H9 (cell line): ENCODE measurements around the gene SSTR5. TPM values are rescaled to one million over a fixed set of nuclear protein-coding genes. Genes with fewer than 3 reads are reported as not detected.
A peak's percentile ranks its signal among the peaks of the same experiment; 100 is the strongest.

ENCODE experiments used
- DNase-seq: peaks from one replicate; pipeline ENCODE4 v3.0.0-alpha.2; 2017
- H2AFZ ChIP-seq: one replicate; pipeline ENCODE4 v1.6.1; 2013; ENCODE audit warnings: mild to moderate bottlenecking, low read length, control low read depth, moderate library complexity
- H2AK5ac ChIP-seq: 2 replicates; pipeline ENCODE4 v1.6.1; 2013; ENCODE audit warnings: low read length, control low read depth, mixed read lengths; ENCODE audit not compliant: insufficient read length
- H2BK120ac ChIP-seq: one replicate; pipeline ENCODE4 v1.6.1; 2013; ENCODE audit warnings: low read depth, mild to moderate bottlenecking, low read length, control low read depth, inconsistent platforms; ENCODE audit not compliant: poor library complexity, severe bottlenecking
- H2BK12ac ChIP-seq: 2 replicates; pipeline ENCODE4 v1.6.1; 2013; ENCODE audit warnings: low read length, control low read depth, mixed read lengths, low read depth; ENCODE audit not compliant: insufficient read length
- H2BK15ac ChIP-seq: 2 replicates; pipeline ENCODE4 v1.6.1; 2013; ENCODE audit warnings: low read depth, low read length, control low read depth
- H2BK20ac ChIP-seq: one replicate; pipeline ENCODE4 v1.6.1; 2013; ENCODE audit warnings: low read depth, mild to moderate bottlenecking, low read length, control low read depth, inconsistent platforms; ENCODE audit not compliant: poor library complexity, severe bottlenecking
- H2BK5ac ChIP-seq: 2 replicates; pipeline ENCODE4 v1.6.1; 2013; ENCODE audit warnings: low read length, control low read depth, mixed read lengths; ENCODE audit not compliant: insufficient read length
- H3K14ac ChIP-seq: 2 replicates; pipeline ENCODE4 v1.6.1; 2013; ENCODE audit warnings: low read length, control low read depth; ENCODE audit not compliant: insufficient read depth
- H3K18ac ChIP-seq: 2 replicates; pipeline ENCODE4 v1.6.1; 2013; ENCODE audit warnings: low read depth, mild to moderate bottlenecking, mixed read lengths, low read length, control low read depth; ENCODE audit not compliant: insufficient read length
- H3K23ac ChIP-seq: 2 replicates; pipeline ENCODE4 v1.6.1; 2013; ENCODE audit warnings: low read length, control low read depth, mixed read lengths, low read depth; ENCODE audit not compliant: insufficient read length
- H3K23me2 ChIP-seq: 2 replicates; pipeline ENCODE4 v1.6.1; 2013; ENCODE audit warnings: low read depth, mild to moderate bottlenecking, mixed read lengths, low read length, control low read depth; ENCODE audit not compliant: insufficient read length, poor library complexity, severe bottlenecking
- H3K27ac ChIP-seq: 2 replicates; pipeline ENCODE4 v1.5.1; 2013; ENCODE audit warnings: low read length, control low read depth, mixed read lengths, low read depth; ENCODE audit not compliant: insufficient read length
- H3K27me3 ChIP-seq: 2 replicates; pipeline ENCODE4 v1.6.1; 2013; ENCODE audit warnings: low read length, control low read depth, inconsistent platforms; ENCODE audit not compliant: insufficient read depth
- H3K4ac ChIP-seq: 2 replicates; pipeline ENCODE4 v1.6.1; 2013; ENCODE audit warnings: low read depth, mild to moderate bottlenecking, control low read depth, inconsistent platforms, low read length, moderate library complexity
- H3K4me1 ChIP-seq: 2 replicates; pipeline ENCODE4 v1.6.1; 2013; ENCODE audit warnings: low read length, control low read depth, inconsistent platforms; ENCODE audit not compliant: insufficient read depth
- H3K4me2 ChIP-seq: 2 replicates; pipeline ENCODE4 v1.6.1; 2013; ENCODE audit warnings: low read length, control low read depth, mixed read lengths; ENCODE audit not compliant: insufficient read length, insufficient read depth
- H3K56ac ChIP-seq: 2 replicates; pipeline ENCODE4 v1.6.1; 2013; ENCODE audit warnings: low read depth, mild to moderate bottlenecking, mixed read lengths, low read length, control low read depth; ENCODE audit not compliant: insufficient read length
- H3K79me1 ChIP-seq: 2 replicates; pipeline ENCODE4 v1.6.1; 2013; ENCODE audit warnings: low read depth, mild to moderate bottlenecking, moderate library complexity, low read length, control low read depth, inconsistent platforms; ENCODE audit not compliant: insufficient read depth, poor library complexity, severe bottlenecking
- H3K79me2 ChIP-seq: 2 replicates; pipeline ENCODE4 v1.6.1; 2013; ENCODE audit warnings: low read length, control low read depth, inconsistent platforms; ENCODE audit not compliant: insufficient read depth
- H3K9ac ChIP-seq: 2 replicates; pipeline ENCODE4 v1.6.1; 2013; ENCODE audit warnings: low read length, control low read depth, mixed read lengths; ENCODE audit not compliant: insufficient read length; ENCODE audit errors: extremely low read depth
- H3K9me3 ChIP-seq: one replicate; pipeline ENCODE4 v1.6.1; 2013; ENCODE audit warnings: low read depth, low read length, inconsistent platforms; ENCODE audit not compliant: control insufficient read depth
- H3T11ph ChIP-seq: one replicate; pipeline ENCODE4 v1.6.1; 2013; ENCODE audit warnings: mild to moderate bottlenecking, low read length, control low read depth, inconsistent platforms
- H4K20me1 ChIP-seq: one replicate; pipeline ENCODE4 v1.6.1; 2013; ENCODE audit not compliant: control insufficient read depth, insufficient read length, insufficient read depth
- H4K5ac ChIP-seq: 2 replicates; pipeline ENCODE4 v1.6.1; 2013; ENCODE audit warnings: low read depth, mild to moderate bottlenecking, mixed read lengths, low read length, control low read depth; ENCODE audit not compliant: insufficient read length
- H4K8ac ChIP-seq: replicated peaks from 2 replicates; pipeline ENCODE4 v1.6.1; 2013; ENCODE audit warnings: low read length, control low read depth, mixed read lengths, low read depth; ENCODE audit not compliant: insufficient read length
- H4K91ac ChIP-seq: 2 replicates; pipeline ENCODE4 v1.6.1; 2013; ENCODE audit warnings: low read depth, mild to moderate bottlenecking, moderate library complexity, mixed read lengths, low read length, control low read depth; ENCODE audit not compliant: insufficient read length
- H3K27ac Mint-ChIP-seq, 3 experiments: 2 replicates in 2 of 3; 3 replicates in 1 of 3; pipeline ENCODE4 v1.8.0; 2020 to 2021; ENCODE audit warnings: mixed read lengths in 3 of 3, mild to moderate bottlenecking in 1 of 3, moderate library complexity in 1 of 3
- H3K27me3 Mint-ChIP-seq: 2 replicates; pipeline ENCODE4 v1.8.0; 2021; ENCODE audit warnings: low read depth, mild to moderate bottlenecking, moderate library complexity, mixed read lengths
- H3K36me3 Mint-ChIP-seq, 3 experiments: 2 replicates in 2 of 3; 3 replicates in 1 of 3; pipeline ENCODE4 v1.8.0; 2020 to 2021; ENCODE audit warnings: low read depth in 3 of 3, mixed read lengths in 3 of 3; ENCODE audit not compliant: insufficient read depth in 1 of 3
- H3K4me1 Mint-ChIP-seq, 2 experiments: 2 replicates each; pipeline ENCODE4 v1.8.0; 2020; ENCODE audit warnings: mixed read lengths in 2 of 2
- H3K4me3 Mint-ChIP-seq, 2 experiments: 2 replicates in 1 of 2; 3 replicates in 1 of 2; pipeline ENCODE4 v1.8.0; 2020 to 2021; ENCODE audit warnings: mild to moderate bottlenecking in 2 of 2, mixed read lengths in 2 of 2, moderate library complexity in 1 of 2
- H3K9me3 Mint-ChIP-seq, 2 experiments: 2 replicates in 1 of 2; 3 replicates in 1 of 2; pipeline ENCODE4 v1.8.0; 2020; ENCODE audit warnings: mild to moderate bottlenecking in 2 of 2, mixed read lengths in 2 of 2, moderate library complexity in 1 of 2
- CTCF ChIP-seq: fragments of 200-600 bp; sonication (generic); conservative IDR thresholded peaks from 3 replicates; pipeline ENCODE4 v1.8.0; 2021; ENCODE audit warnings: antibody characterized with exemption, mild to moderate bottlenecking
- WGBS: extraction: QIAGEN DNeasy Blood & Tissue Kit; methylation state at CpG from one replicate; pipeline ENCODE4 v1.1.7; 2013; ENCODE audit warnings: missing lambda C conversion rate, low lambda C conversion rate, mixed read lengths; ENCODE audit not compliant: insufficient read length; ENCODE audit errors: extremely low coverage; 5-methylcytosine and 5-hydroxymethylcytosine counted together
- total RNA-seq: library from RNA; stranded (reverse); gene quantifications from 2 replicates; pipeline ENCODE4 v1.2.1, GENCODE V29; 2021

The SSTR5 gene
- total RNA-seq, 1 experiment from 2014 or later, result 0.22 TPM

GRCh38 chr16:1054660-1055556 lies 17.6 kb upstream of the SSTR5 start:
- H3K4ac ChIP-seq, result no peak overlapping the region
- H2BK5ac ChIP-seq, result no peak overlapping the region
- peaks cover 5 to 7% of the 10 kb centered on the region in 2 experiments for H3K9me3 Mint-ChIP-seq
- no peaks in the 10 kb centered on the region for H3K23me2 ChIP-seq
- H3K79me1 ChIP-seq, result no peaks in the 10 kb centered on the region
- no peak overlapping the region for H3K9ac ChIP-seq
- no peak overlapping the region for H2AK5ac ChIP-seq
- H3K23ac ChIP-seq, result no peak overlapping the region
- H3K9me3 ChIP-seq, result no peaks in the 10 kb centered on the region
- H3K27ac ChIP-seq, result no peak overlapping the region
- no peak overlapping the region for H3K56ac ChIP-seq
- no peak overlapping the region for H3K4me3 Mint-ChIP-seq
- H3K4me2 ChIP-seq, result no peak overlapping the region
- no peak overlapping the region for H3T11ph ChIP-seq
- TF ChIP-seq CTCF, result peak; percentile 92
- peak; percentile 84 for DNase-seq
- H4K20me1 ChIP-seq, result no peaks in the 10 kb centered on the region
- no peaks in the 10 kb centered on the region for H3K27me3 ChIP-seq
- H3K18ac ChIP-seq, result no peak overlapping the region
- H2BK12ac ChIP-seq, result no peak overlapping the region
- no peak overlapping the region for H4K91ac ChIP-seq
- H2AFZ ChIP-seq, result no peak overlapping the region
- no peaks in the 10 kb centered on the region for H3K4me1 ChIP-seq
- H3K14ac ChIP-seq, result no peak overlapping the region
- peaks cover 2 to 5% (median 4%) of the 10 kb centered on the region in 3 experiments; a peak in 5 of 7 replicates for H3K36me3 Mint-ChIP-seq
- no peak overlapping the region for H2BK120ac ChIP-seq
- H2BK20ac ChIP-seq, result no peak overlapping the region
- 0 out of 4 replicates have a peak, but pooled peaks cover 0 to 2% of the 10 kb centered on the region in 2 experiments for H3K4me1 Mint-ChIP-seq
- H2BK15ac ChIP-seq, result no peak overlapping the region
- H3K27ac Mint-ChIP-seq, result no peak overlapping the region; a peak in 1 of 7 replicates
- no peaks in the 10 kb centered on the region for H3K79me2 ChIP-seq
- no CpG with 5 or more reads among the region's 34 CpGs for WGBS
- no peak overlapping the region for H4K8ac ChIP-seq
- no peak overlapping the region for H4K5ac ChIP-seq
- peaks cover 13% of the 10 kb centered on the region for H3K27me3 Mint-ChIP-seq
